ENCODE results near the gene KRT15. TPM values are rescaled to one million over a fixed set of nuclear protein-coding genes. Genes with fewer than 3 reads are reported as not detected.

KRT15 gene
- total RNA-seq, 2 donors from 2014 or later: 138 to 1,038 TPM

DNA sequence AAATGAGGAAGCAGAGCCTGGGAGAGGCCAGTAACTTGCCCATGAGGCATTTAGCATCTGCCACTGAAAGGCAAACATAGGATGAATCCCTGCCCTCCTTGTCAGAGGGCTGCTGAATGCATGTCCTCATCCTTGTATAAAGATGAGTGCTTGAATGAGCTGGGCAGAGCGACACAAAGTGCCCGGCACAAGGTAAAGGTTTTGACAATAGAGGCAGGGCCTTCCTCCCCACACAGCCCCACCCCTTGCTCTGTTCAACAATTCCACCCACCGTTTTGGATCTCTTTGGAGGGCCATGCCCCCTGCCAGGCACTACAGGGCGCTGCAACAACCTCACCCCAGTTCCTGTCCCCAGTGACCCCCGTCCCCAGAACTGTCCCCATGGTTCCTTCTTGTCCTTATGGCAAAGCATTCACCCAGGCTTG is 10.8 kb upstream of the KRT15 start:
- H3K4me1 ChIP-seq (replicated peaks): no peaks in the 10 kb centered on the region
- no peak for DNase-seq (ENCODE audit: low spot score)
- no peaks in the 10 kb centered on the region for H3K36me3 ChIP-seq
- WGBS: 83% methylated on average over 5 of the region's 5 CpGs
- intact Hi-C loops (cut with DNase I): no loop called here
- no peak for TF ChIP-seq POLR2A (IDR thresholded peaks at IDR 0.05)
- no peak for TF ChIP-seq POLR2AphosphoS5 (IDR thresholded peaks at IDR 0.05)
- TF ChIP-seq, protein P1, sequence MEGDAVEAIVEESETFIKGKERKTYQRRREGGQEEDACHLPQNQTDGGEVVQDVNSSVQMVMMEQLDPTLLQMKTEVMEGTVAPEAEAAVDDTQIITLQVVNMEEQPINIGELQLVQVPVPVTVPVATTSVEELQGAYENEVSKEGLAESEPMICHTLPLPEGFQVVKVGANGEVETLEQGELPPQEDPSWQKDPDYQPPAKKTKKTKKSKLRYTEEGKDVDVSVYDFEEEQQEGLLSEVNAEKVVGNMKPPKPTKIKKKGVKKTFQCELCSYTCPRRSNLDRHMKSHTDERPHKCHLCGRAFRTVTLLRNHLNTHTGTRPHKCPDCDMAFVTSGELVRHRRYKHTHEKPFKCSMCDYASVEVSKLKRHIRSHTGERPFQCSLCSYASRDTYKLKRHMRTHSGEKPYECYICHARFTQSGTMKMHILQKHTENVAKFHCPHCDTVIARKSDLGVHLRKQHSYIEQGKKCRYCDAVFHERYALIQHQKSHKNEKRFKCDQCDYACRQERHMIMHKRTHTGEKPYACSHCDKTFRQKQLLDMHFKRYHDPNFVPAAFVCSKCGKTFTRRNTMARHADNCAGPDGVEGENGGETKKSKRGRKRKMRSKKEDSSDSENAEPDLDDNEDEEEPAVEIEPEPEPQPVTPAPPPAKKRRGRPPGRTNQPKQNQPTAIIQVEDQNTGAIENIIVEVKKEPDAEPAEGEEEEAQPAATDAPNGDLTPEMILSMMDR (IDR thresholded peaks at IDR 0.05): no peak
- no peaks in the 10 kb centered on the region for H3K9me3 ChIP-seq
- H3K4me3 ChIP-seq: no peak overlapping the region
- no peak overlapping the region for H3K27ac ChIP-seq
- no peaks in the 10 kb centered on the region for H3K27me3 ChIP-seq (replicated peaks; ENCODE audit: insufficient read depth)

DNA sequence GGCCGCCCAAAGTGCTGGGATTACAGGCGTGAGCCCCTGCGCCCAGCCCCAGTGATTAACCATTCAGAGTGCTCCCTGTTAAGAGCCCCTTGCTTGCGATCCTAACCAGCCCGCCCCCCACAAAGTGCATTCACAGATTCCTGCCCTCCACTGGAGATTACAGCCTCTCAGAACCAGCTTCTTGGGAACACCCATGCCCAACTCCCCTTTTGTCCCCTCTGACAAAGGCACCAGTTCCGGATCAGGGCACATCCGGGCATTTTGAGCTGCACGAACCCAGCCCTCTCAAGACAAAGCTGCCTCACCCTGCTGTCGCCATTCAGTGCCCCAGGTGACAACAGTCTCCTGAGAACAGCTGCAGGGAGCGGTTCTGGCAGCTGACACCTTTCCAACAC is 10.3 kb upstream of the KRT15 start:
- intact Hi-C loops (cut with DNase I): no loop called here
- no peaks in the 10 kb centered on the region for H3K27me3 ChIP-seq (replicated peaks; ENCODE audit: insufficient read depth)
- H3K27ac ChIP-seq: peak overlapping the region in 1 of 2 donors; percentile 76
- H3K36me3 ChIP-seq: no peaks in the 10 kb centered on the region
- WGBS: 71% methylated on average over 10 of the region's 10 CpGs
- no peak for TF ChIP-seq POLR2A (IDR thresholded peaks at IDR 0.05)
- TF ChIP-seq, protein P1 (IDR thresholded peaks at IDR 0.05): no peak
- no peak for TF ChIP-seq POLR2AphosphoS5 (IDR thresholded peaks at IDR 0.05)
- H3K9me3 ChIP-seq: no peaks in the 10 kb centered on the region
- H3K4me3 ChIP-seq: no peak overlapping the region
- no peak for DNase-seq (ENCODE audit: low spot score)
- H3K4me1 ChIP-seq (replicated peaks): no peaks in the 10 kb centered on the region

DNA sequence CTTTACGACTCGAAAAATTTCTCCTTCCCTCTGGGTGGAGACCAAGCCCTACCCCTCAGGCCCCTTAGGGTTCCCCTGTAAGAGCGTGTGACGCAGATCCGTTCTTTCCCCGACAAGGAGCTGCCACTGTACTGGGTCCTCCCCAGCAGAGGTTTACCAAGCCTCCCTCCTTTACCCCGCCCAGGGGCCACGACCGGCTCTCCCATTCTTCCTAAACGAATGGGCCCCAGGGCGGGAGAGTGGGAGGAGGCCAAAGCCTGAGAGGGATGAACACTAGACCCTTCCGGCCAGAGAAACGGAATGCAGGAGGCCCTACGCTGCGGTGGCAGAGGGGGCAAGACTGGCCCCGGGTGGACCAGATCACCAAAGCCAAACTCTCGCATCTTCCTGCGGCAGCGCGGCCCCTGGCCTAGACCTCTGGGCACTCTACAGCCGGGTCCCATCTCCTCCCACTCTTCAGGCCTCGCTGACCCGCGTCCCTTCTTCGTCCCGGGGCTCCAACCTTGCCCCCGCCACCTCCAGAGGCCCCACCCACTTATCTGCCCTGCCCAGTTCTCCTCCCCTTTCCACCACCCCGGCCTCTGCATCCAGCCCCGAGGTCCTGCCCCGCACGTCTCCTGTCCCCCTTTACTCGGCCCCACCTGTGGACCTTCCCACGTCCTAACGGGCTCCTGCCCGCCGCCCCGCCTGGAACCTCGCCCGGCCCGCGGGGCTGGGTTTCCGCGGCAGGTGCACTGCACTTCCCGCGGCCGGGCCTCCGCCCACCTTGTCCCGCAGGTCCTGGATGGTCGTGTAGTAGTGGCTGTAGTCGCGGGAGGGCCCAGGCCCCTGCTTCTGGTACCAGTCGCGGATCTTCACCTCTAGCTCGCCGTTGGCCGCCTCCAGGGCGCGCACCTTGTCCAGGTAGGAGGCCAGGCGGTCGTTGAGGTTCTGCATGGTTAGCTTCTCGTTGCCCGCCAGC is 8.7 kb upstream of the KRT15 start:
- H3K4me1 ChIP-seq (replicated peaks): peaks cover 8% of the 10 kb centered on the region
- TF ChIP-seq POLR2A (IDR thresholded peaks at IDR 0.05): peak; percentile 21
- TF ChIP-seq POLR2AphosphoS5 (IDR thresholded peaks at IDR 0.05): no peak
- TF ChIP-seq, protein P1 (IDR thresholded peaks at IDR 0.05): peak in 1 of 4 experiments; percentile 11
- peak overlapping the region; percentile 70 to 76 for H3K27ac ChIP-seq
- peak overlapping the region; percentile 44 to 51 for H3K4me3 ChIP-seq
- WGBS: 25% methylated on average over 53 of the region's 62 CpGs
- no peaks in the 10 kb centered on the region for H3K36me3 ChIP-seq
- intact Hi-C loops (cut with DNase I): no loop called here
- no peaks in the 10 kb centered on the region for H3K27me3 ChIP-seq (replicated peaks; ENCODE audit: insufficient read depth)
- no peak for DNase-seq (ENCODE audit: low spot score)
- no peaks in the 10 kb centered on the region for H3K9me3 ChIP-seq

DNA sequence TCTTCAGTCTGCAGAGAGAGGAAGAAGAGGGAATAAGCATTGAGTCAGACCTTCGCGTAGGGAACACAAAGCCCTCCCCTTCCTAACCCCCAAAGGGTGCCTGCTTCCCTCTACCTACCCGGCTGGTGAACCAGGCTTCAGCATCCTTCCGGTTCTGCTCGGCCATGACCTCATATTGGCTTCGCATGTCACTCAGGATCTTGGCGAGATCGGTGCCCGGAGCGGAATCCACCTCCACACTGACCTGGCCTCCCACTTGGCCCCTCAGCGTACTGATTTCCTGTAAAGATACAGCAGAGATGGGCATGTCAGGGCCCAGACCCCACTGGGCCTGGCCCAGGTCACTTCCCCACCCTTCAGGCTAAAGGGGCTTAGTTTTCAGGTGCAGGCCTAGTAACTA is 5.6 kb upstream of the KRT15 start:
- H3K27ac ChIP-seq: peak overlapping the region in 1 of 2 donors; percentile 38
- 71% methylated on average over 11 of the region's 11 CpGs for WGBS
- no peaks in the 10 kb centered on the region for H3K9me3 ChIP-seq
- H3K27me3 ChIP-seq (replicated peaks; ENCODE audit: insufficient read depth): no peaks in the 10 kb centered on the region
- TF ChIP-seq POLR2A (IDR thresholded peaks at IDR 0.05) (no peak), POLR2AphosphoS5 (IDR thresholded peaks at IDR 0.05) (no peak)
- TF ChIP-seq, protein P1 (IDR thresholded peaks at IDR 0.05): no peak
- H3K36me3 ChIP-seq: no peaks in the 10 kb centered on the region
- peak overlapping the region in 1 of 2 donors; percentile 6 for H3K4me3 ChIP-seq
- DNase-seq (ENCODE audit: low spot score): no peak
- peaks cover 8% of the 10 kb centered on the region for H3K4me1 ChIP-seq (replicated peaks)
- intact Hi-C loops (cut with DNase I): no loop called here
